ENCODE results near the gene SMURF1. TPM values are rescaled to one million over a fixed set of nuclear protein-coding genes. Genes with fewer than 3 reads are reported as not detected.

The SMURF1 gene
- total RNA-seq, 4 donors from 2014 or later, result 16.4 to 36.2 (median 24.6) TPM

- intact Hi-C loops (cut with DNase I), result no loop called here
- WGBS, 2 donors, result 17% methylated on average over 4 of the region's 9 CpGs; no CpG with 5 or more reads in 1 of the 2 donors
Measured at GRCh38 chr7:99079104-99079503, 64.8 kb downstream of the SMURF1 start.

GRCh38 chr7:99078416-99078815 is 65.5 kb downstream of the SMURF1 start:
- peaks cover 11 to 41% (median 16%) of the 10 kb centered on the region in 3 donors for H3K4me1 ChIP-seq

More at GRCh38 chr7:99079104-99079503, 64.8 kb downstream of the SMURF1 start:
- peaks cover 11 to 47% (median 16%) of the 10 kb centered on the region in 3 donors for H3K4me1 ChIP-seq
- DNase-seq, result no peak
- no peaks in the 10 kb centered on the region for H3K9me3 ChIP-seq
- no peaks in the 10 kb centered on the region for H3K27me3 ChIP-seq
- peaks cover 0 to 27% (median 0%) of the 10 kb centered on the region in 3 donors for H3K36me3 ChIP-seq
- peak overlapping the region in 3 of 4 donors; percentile 13 to 25 (median 18) for H3K27ac ChIP-seq
- no peak for TF ChIP-seq CTCF (IDR thresholded peaks at IDR 0.05)
- TF ChIP-seq POLR2A (IDR thresholded peaks at IDR 0.05), result no peak
- H3K4me3 ChIP-seq, result no peak overlapping the region

GRCh38 chr7:99076615-99077014 is 67.3 kb downstream of the SMURF1 start:
- Histone ChIP-seq H3K36me3 (peaks cover 0 to 22% (median 0%) of the 10 kb centered on the region in 3 donors), H3K4me3 (no peak overlapping the region), H3K27me3 (no peaks in the 10 kb centered on the region), H3K27ac (no peak overlapping the region), H3K9me3 (no peaks in the 10 kb centered on the region), H3K4me1 (peaks cover 11 to 49% (median 16%) of the 10 kb centered on the region in 3 donors)
- 84 to 86% methylated on average over 10 of the region's 10 CpGs for WGBS, 2 donors
- DNase-seq, result no peak
- intact Hi-C loops (cut with DNase I), result no loop called here
- TF ChIP-seq CTCF (IDR thresholded peaks at IDR 0.05) (no peak), POLR2A (IDR thresholded peaks at IDR 0.05) (no peak)

More at GRCh38 chr7:99078416-99078815, 65.5 kb downstream of the SMURF1 start:
- TF ChIP-seq CTCF (IDR thresholded peaks at IDR 0.05) (no peak), POLR2A (IDR thresholded peaks at IDR 0.05) (no peak)
- Histone ChIP-seq H3K27ac (no peak overlapping the region), H3K27me3 (no peaks in the 10 kb centered on the region), H3K4me3 (no peak overlapping the region), H3K36me3 (peaks cover 0 to 22% (median 0%) of the 10 kb centered on the region in 3 donors), H3K9me3 (no peaks in the 10 kb centered on the region)
- DNase-seq, result no peak
- WGBS, 2 donors, result 78 to 79% methylated on average over 3 to 6 of the region's 6 CpGs
- intact Hi-C loops (cut with DNase I), result no loop called here

- no peak for DNase-seq
- 84 to 87% methylated on average over 2 of the region's 2 CpGs for WGBS, 2 donors
- Histone ChIP-seq H3K27ac (no peak overlapping the region), H3K36me3 (peaks cover 0 to 16% (median 0%) of the 10 kb centered on the region in 3 donors), H3K4me1 (peaks cover 8 to 44% (median 14%) of the 10 kb centered on the region in 3 donors), H3K9me3 (no peaks in the 10 kb centered on the region), H3K4me3 (no peak overlapping the region), H3K27me3 (no peaks in the 10 kb centered on the region)
- no peak for TF ChIP-seq CTCF (IDR thresholded peaks at IDR 0.05)
- TF ChIP-seq POLR2A (IDR thresholded peaks at IDR 0.05), result no peak
- intact Hi-C loops (cut with DNase I), result no loop called here
Measured at GRCh38 chr7:99073839-99074446, 70.0 kb downstream of the SMURF1 start.

GRCh38 chr7:99072126-99072525 is 71.8 kb downstream of the SMURF1 start:
- no peak overlapping the region for H3K4me3 ChIP-seq
- no peaks in the 10 kb centered on the region for H3K9me3 ChIP-seq
- intact Hi-C loops (cut with DNase I), result no loop called here
- TF ChIP-seq POLR2A (IDR thresholded peaks at IDR 0.05) (no peak), CTCF (IDR thresholded peaks at IDR 0.05) (no peak)
- peaks cover 0 to 16% (median 0%) of the 10 kb centered on the region in 3 donors for H3K36me3 ChIP-seq
- no peaks in the 10 kb centered on the region for H3K27me3 ChIP-seq
- no peak overlapping the region for H3K27ac ChIP-seq
- H3K4me1 ChIP-seq, result peaks cover 4 to 51% (median 24%) of the 10 kb centered on the region in 3 donors
- 74 to 88% methylated on average over 5 of the region's 7 CpGs for WGBS, 2 donors
- DNase-seq, result no peak

Measured in esophagus squamous epithelium (tissue), 5 donors.